ENCODE data around the gene PRDM5.

DNA sequence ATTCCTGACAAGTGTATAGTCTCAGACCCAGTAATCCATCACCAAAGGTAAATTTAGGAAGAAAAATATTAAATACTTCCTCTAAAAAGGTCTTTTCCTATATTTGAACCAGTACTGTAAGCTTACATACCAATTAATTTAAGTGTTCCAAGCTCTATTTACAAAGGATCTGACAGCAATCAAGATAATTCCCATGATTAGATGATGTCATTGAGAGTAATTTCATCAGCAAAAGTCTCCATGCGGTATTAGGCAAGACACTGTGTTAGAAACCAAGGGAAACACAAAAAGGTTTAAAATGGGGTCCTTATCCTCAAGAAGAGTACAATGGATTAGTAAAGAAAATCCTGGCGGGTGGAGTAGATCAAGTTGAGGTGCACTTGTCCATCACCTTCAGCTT is 198.5 kb downstream of the PRDM5 start:
- TF ChIP-seq POLR2AphosphoS5 (IDR thresholded peaks at IDR 0.05), result no peak
- no peak for TF ChIP-seq POLR2A (IDR thresholded peaks at IDR 0.05)
- TF ChIP-seq, protein P1, sequence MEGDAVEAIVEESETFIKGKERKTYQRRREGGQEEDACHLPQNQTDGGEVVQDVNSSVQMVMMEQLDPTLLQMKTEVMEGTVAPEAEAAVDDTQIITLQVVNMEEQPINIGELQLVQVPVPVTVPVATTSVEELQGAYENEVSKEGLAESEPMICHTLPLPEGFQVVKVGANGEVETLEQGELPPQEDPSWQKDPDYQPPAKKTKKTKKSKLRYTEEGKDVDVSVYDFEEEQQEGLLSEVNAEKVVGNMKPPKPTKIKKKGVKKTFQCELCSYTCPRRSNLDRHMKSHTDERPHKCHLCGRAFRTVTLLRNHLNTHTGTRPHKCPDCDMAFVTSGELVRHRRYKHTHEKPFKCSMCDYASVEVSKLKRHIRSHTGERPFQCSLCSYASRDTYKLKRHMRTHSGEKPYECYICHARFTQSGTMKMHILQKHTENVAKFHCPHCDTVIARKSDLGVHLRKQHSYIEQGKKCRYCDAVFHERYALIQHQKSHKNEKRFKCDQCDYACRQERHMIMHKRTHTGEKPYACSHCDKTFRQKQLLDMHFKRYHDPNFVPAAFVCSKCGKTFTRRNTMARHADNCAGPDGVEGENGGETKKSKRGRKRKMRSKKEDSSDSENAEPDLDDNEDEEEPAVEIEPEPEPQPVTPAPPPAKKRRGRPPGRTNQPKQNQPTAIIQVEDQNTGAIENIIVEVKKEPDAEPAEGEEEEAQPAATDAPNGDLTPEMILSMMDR (IDR thresholded peaks at IDR 0.05), result no peak
